ENCODE results near the gene BBX.

DNA sequence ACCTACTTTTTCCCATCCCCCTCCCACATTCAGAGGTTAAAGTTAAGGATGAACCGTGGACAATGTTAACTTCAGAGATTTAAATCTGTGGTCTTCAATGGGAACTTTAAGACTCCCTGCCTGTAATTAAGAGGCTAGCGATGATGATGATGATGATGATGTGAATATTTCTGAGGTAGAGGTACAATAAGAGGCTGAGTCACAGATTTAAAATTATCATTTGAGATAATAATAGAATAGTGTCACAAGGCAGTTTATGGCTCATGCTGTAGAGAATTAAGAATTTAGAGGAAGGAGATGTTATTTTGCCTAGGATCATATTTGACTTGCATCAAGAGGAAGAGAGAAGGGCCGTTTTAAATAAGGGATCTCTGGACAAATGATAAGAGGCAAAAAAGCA lies 146.2 kb downstream of the BBX start:
- TF ChIP-seq, protein P1, sequence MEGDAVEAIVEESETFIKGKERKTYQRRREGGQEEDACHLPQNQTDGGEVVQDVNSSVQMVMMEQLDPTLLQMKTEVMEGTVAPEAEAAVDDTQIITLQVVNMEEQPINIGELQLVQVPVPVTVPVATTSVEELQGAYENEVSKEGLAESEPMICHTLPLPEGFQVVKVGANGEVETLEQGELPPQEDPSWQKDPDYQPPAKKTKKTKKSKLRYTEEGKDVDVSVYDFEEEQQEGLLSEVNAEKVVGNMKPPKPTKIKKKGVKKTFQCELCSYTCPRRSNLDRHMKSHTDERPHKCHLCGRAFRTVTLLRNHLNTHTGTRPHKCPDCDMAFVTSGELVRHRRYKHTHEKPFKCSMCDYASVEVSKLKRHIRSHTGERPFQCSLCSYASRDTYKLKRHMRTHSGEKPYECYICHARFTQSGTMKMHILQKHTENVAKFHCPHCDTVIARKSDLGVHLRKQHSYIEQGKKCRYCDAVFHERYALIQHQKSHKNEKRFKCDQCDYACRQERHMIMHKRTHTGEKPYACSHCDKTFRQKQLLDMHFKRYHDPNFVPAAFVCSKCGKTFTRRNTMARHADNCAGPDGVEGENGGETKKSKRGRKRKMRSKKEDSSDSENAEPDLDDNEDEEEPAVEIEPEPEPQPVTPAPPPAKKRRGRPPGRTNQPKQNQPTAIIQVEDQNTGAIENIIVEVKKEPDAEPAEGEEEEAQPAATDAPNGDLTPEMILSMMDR (IDR thresholded peaks at IDR 0.05) = no peak
- TF ChIP-seq POLR2AphosphoS5 (IDR thresholded peaks at IDR 0.05; ENCODE audit: insufficient read depth in 1 of 2, low read depth in 1 of 2) = no peak
- TF ChIP-seq POLR2A (IDR thresholded peaks at IDR 0.05) = no peak

Data from vagina (tissue), 2 donors.